ENCODE results near the gene MID1IP1.

The MID1IP1 gene

GRCh38 chrX:38816155-38816554 is 14.9 kb downstream of the MID1IP1 start:
- no peak for DNase-seq

GRCh38 chrX:38817004-38817703 is 15.9 kb downstream of the MID1IP1 start:
- peak; percentile 25 to 68 (median 59) for DNase-seq

GRCh38 chrX:38819163-38819562 is 17.9 kb downstream of the MID1IP1 start:
- DNase-seq = no peak

- DNase-seq = no peak
Observed at GRCh38 chrX:38819709-38820108, 18.4 kb downstream of the MID1IP1 start.

- DNase-seq = no peak
Observed at GRCh38 chrX:38820751-38821150, 19.5 kb downstream of the MID1IP1 start.

- no peak for DNase-seq
Observed at GRCh38 chrX:38824176-38824575, 22.9 kb downstream of the MID1IP1 start.

- DNase-seq = no peak
Observed at GRCh38 chrX:38831949-38832348, 30.7 kb downstream of the MID1IP1 start.

- DNase-seq = no peak
Observed at GRCh38 chrX:38837389-38837788, 36.1 kb downstream of the MID1IP1 start.

- no peak for DNase-seq
Observed at GRCh38 chrX:38839277-38839676, 38.0 kb downstream of the MID1IP1 start.

GRCh38 chrX:38839944-38840343 is 38.7 kb downstream of the MID1IP1 start:
- DNase-seq = no peak

- DNase-seq = no peak
Observed at GRCh38 chrX:38841750-38842149, 40.5 kb downstream of the MID1IP1 start.

- DNase-seq = no peak
Observed at GRCh38 chrX:38845426-38845825, 44.2 kb downstream of the MID1IP1 start.

GRCh38 chrX:38847206-38847902 is 46.1 kb downstream of the MID1IP1 start:
- no peak for DNase-seq

GRCh38 chrX:38847903-38848230 is 46.6 kb downstream of the MID1IP1 start:
- DNase-seq = no peak

GRCh38 chrX:38848671-38849455 is 47.6 kb downstream of the MID1IP1 start:
- peak; percentile 27 to 81 (median 60) for DNase-seq

GRCh38 chrX:38850807-38851544 is 49.7 kb downstream of the MID1IP1 start:
- DNase-seq = peak in 3 of 4 experiments; percentile 16 to 53 (median 41)

- no peak for DNase-seq
Observed at GRCh38 chrX:38854305-38854704, 53.0 kb downstream of the MID1IP1 start.

Measured in suppressor macrophage (primary cell).